ENCODE results near the gene SLC10A3. TPM values are rescaled to one million over a fixed set of nuclear protein-coding genes. Genes with fewer than 3 reads are reported as not detected.

SLC10A3 gene
- total RNA-seq, 1 donor from 2014 or later = 28.9 TPM

DNA sequence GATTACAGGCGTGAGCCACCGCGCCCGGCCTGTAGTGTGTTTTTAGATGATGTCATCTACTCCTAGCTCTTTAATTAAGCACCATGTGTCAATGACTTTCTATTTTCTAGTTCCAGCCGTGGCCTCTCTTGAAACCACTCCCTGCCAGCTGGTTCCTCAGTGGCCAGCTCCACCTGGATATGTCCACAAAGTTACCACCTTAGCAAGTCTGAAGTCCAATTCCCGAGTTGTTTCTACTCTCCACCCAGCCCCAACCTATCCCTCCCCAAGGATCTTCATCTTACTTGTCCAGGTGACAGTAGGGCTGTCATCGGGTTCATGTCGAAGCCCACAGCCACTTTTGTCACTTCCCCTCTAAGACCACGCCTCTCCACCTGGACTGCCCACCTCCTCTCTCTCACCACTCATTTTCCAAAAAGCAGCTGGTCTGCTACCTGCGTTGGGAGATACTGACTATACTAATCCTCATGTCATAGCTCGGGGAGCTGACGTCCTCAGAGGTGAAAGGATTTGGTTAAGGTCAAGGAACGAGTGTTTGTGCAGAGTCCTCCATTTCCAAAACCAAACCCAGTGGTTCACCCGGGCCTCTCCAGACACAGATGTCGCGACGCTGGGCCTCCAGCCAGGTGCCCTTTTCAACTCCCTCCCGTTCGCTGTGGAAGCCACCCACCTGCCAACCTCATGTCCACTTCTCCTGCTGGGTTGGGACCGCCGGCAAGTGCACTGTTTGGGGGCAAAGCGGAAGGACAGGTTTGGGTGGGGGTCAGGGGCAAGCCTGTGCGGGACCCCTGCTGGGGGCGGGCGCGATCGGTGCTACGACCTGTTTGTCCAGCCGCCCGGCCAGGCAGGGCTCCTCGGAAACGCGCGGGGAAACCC is 24.9 kb upstream of the SLC10A3 start:
- Mint-ChIP-seq H3K36me3 (ENCODE audit: low read depth) (peaks cover 2% of the 10 kb centered on the region), H3K4me3 (ENCODE audit: unreplicated experiment) (peak overlapping the region; percentile 74), H3K27me3 (ENCODE audit: low read depth) (no peaks in the 10 kb centered on the region), H3K4me1 (ENCODE audit: low read depth) (peaks cover 11% of the 10 kb centered on the region), H3K9me3 (ENCODE audit: low read depth) (peaks cover 2% of the 10 kb centered on the region), H3K27ac (ENCODE audit: unreplicated experiment) (peak overlapping the region; percentile 27)
- no peak for DNase-seq (ENCODE audit: low spot score)
- TF ChIP-seq, protein P1, sequence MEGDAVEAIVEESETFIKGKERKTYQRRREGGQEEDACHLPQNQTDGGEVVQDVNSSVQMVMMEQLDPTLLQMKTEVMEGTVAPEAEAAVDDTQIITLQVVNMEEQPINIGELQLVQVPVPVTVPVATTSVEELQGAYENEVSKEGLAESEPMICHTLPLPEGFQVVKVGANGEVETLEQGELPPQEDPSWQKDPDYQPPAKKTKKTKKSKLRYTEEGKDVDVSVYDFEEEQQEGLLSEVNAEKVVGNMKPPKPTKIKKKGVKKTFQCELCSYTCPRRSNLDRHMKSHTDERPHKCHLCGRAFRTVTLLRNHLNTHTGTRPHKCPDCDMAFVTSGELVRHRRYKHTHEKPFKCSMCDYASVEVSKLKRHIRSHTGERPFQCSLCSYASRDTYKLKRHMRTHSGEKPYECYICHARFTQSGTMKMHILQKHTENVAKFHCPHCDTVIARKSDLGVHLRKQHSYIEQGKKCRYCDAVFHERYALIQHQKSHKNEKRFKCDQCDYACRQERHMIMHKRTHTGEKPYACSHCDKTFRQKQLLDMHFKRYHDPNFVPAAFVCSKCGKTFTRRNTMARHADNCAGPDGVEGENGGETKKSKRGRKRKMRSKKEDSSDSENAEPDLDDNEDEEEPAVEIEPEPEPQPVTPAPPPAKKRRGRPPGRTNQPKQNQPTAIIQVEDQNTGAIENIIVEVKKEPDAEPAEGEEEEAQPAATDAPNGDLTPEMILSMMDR (IDR thresholded peaks at IDR 0.05) = no peak

- H3K36me3 Mint-ChIP-seq (ENCODE audit: low read depth) = peaks cover 4% of the 10 kb centered on the region
- peaks cover 13% of the 10 kb centered on the region for H3K9me3 Mint-ChIP-seq (ENCODE audit: low read depth)
- TF ChIP-seq, protein P1 (IDR thresholded peaks at IDR 0.05) = no peak
- H3K4me3 Mint-ChIP-seq (ENCODE audit: unreplicated experiment) = no peak overlapping the region
- no peaks in the 10 kb centered on the region for H3K27me3 Mint-ChIP-seq (ENCODE audit: low read depth)
- no peak for DNase-seq (ENCODE audit: low spot score)
- peaks cover 11% of the 10 kb centered on the region for H3K4me1 Mint-ChIP-seq (ENCODE audit: low read depth)
- no peak overlapping the region for H3K27ac Mint-ChIP-seq (ENCODE audit: unreplicated experiment)
These were observed 23.3 kb upstream of the SLC10A3 start for GRCh38 chrX:154513716-154514115.

DNA sequence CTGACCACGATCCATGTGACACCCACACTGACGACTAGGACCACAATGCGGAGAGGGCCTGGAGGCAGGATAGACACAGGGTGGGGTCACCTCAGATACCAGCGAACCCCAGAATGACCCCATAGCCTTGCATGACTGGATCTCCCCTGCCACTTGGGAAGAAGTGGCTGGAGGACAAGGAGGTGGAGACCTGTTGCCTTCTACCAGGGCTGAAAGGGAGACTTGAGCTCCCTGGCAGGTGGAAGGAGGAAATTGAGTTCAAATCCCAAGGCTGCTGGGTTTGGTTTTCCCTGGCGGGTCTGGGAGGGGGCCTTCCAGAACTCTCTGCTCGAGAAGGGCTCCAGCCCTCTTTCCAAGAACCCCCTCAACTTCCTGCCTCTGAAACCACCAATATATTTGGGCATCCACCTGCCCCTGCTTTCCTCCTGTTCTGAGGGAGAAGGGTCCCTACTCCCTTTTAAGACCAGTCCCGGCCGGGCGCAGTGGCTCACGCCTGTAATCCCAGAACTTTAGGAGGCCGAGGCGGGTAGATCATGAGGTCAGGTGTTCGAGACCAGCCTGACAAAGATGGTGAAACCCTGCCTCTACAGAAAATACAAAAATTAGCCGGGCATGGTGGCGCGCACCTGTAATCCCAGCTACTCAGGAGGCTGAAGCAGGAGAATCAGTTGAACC is 22.6 kb upstream of the SLC10A3 start:
- Mint-ChIP-seq H3K9me3 (ENCODE audit: low read depth) (peaks cover 16% of the 10 kb centered on the region), H3K27ac (ENCODE audit: unreplicated experiment) (no peak overlapping the region), H3K4me3 (ENCODE audit: unreplicated experiment) (no peak overlapping the region), H3K36me3 (ENCODE audit: low read depth) (peaks cover 8% of the 10 kb centered on the region), H3K4me1 (ENCODE audit: low read depth) (peaks cover 11% of the 10 kb centered on the region), H3K27me3 (ENCODE audit: low read depth) (no peaks in the 10 kb centered on the region)
- DNase-seq (ENCODE audit: low spot score) = no peak
- TF ChIP-seq, protein P1 (IDR thresholded peaks at IDR 0.05) = no peak

- no peak overlapping the region for H3K27ac Mint-ChIP-seq (ENCODE audit: unreplicated experiment)
- H3K9me3 Mint-ChIP-seq (ENCODE audit: low read depth) = peaks cover 16% of the 10 kb centered on the region
- peaks cover 11% of the 10 kb centered on the region for H3K4me1 Mint-ChIP-seq (ENCODE audit: low read depth)
- no peaks in the 10 kb centered on the region for H3K27me3 Mint-ChIP-seq (ENCODE audit: low read depth)
- DNase-seq (ENCODE audit: low spot score) = no peak
- peaks cover 9% of the 10 kb centered on the region for H3K36me3 Mint-ChIP-seq (ENCODE audit: low read depth)
- TF ChIP-seq, protein P1 (IDR thresholded peaks at IDR 0.05) = no peak
- no peak overlapping the region for H3K4me3 Mint-ChIP-seq (ENCODE audit: unreplicated experiment)
These were observed 21.3 kb upstream of the SLC10A3 start for GRCh38 chrX:154511761-154512160.

DNA sequence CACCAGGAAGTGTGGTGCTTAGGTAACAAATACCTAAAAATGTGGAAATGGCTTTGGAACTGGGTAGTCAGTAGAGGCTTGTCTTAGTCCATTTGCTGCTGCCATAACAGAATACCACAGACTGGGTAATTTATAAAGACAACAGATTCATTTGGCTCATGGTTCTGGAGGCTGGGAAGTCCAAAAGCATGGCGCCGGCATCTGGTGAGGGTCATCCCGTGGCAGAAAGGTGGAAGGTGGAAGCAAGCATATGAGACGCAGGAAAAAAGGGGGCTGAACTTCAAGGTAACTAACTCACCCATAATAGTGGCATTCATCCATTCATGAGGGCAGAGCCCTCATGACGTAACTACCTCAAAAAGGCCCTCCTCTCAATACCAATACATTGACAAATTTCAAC is 19.0 kb upstream of the SLC10A3 start:
- Mint-ChIP-seq H3K27me3 (ENCODE audit: low read depth) (no peaks in the 10 kb centered on the region), H3K9me3 (ENCODE audit: low read depth) (peaks cover 19% of the 10 kb centered on the region), H3K36me3 (ENCODE audit: low read depth) (peaks cover 12% of the 10 kb centered on the region), H3K4me1 (ENCODE audit: low read depth) (peaks cover 8% of the 10 kb centered on the region), H3K4me3 (ENCODE audit: unreplicated experiment) (no peak overlapping the region), H3K27ac (ENCODE audit: unreplicated experiment) (no peak overlapping the region)
- DNase-seq (ENCODE audit: low spot score) = no peak
- TF ChIP-seq, protein P1 (IDR thresholded peaks at IDR 0.05) = no peak
